ENCODE measurements around the gene SLC9A2. TPM values are rescaled to one million over a fixed set of nuclear protein-coding genes. Genes with fewer than 3 reads are reported as not detected.

The SLC9A2 gene
- total RNA-seq, 4 donors from 2014 or later = 2.5 to 7.4 (median 5.6) TPM

- no peak overlapping the region for H3K4me3 ChIP-seq
- TF ChIP-seq CTCF (IDR thresholded peaks at IDR 0.05 in 4 of 5, conservative IDR thresholded peaks at IDR 0.05 in 1 of 5) (no peak), POLR2A (IDR thresholded peaks at IDR 0.05) (no peak)
- no peaks in the 10 kb centered on the region for H3K9me3 ChIP-seq
- H3K4me1 ChIP-seq = peaks cover 16 to 17% of the 10 kb centered on the region in 2 donors
- H3K27ac ChIP-seq = no peak overlapping the region
- H3K27me3 ChIP-seq = no peaks in the 10 kb centered on the region
- H3K36me3 ChIP-seq = no peaks in the 10 kb centered on the region
- intact Hi-C loops (cut with DNase I; ENCODE audit: low total_unique reads) = no loop called here
- no peak for DNase-seq
- in situ Hi-C loops (cut with MboI; ENCODE audit: low sequenced_read_pairs in 4 of 4) = no loop called here
- ATAC-seq = no peak
Measured at GRCh38 chr2:102621630-102622029, 2.3 kb downstream of the SLC9A2 start.

DNA sequence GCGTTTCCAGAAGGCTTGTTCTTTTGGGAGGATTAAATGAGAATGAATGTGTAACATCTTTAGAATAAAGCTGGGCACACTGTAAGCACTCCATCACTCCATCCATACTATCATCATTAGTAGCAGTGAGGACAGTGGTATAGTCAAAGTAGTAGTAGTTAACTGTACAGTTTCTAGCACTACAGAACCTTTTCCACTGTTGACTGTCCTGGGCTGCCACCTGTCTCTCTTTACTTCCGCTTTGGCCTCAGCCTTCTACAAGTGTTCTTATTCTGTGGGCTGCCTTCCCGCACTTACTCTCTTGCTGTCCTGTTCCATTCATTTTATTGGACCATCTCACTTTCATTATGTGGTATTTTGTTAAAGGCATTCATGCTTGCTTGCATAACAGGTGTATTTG lies 3.3 kb downstream of the SLC9A2 start:
- DNase-seq (no peak), ATAC-seq (no peak)
- no peaks in the 10 kb centered on the region for H3K36me3 ChIP-seq
- TF ChIP-seq POLR2A (IDR thresholded peaks at IDR 0.05) = no peak
- TF ChIP-seq CTCF (IDR thresholded peaks at IDR 0.05 in 4 of 5, conservative IDR thresholded peaks at IDR 0.05 in 1 of 5) = no peak
- peaks cover 16 to 17% of the 10 kb centered on the region in 2 donors for H3K4me1 ChIP-seq
- in situ Hi-C loops (cut with MboI; ENCODE audit: low sequenced_read_pairs in 4 of 4) (no loop called here), intact Hi-C loops (cut with DNase I; ENCODE audit: low total_unique reads) (no loop called here)
- H3K4me3 ChIP-seq = no peak overlapping the region
- no peak overlapping the region for H3K27ac ChIP-seq
- no peaks in the 10 kb centered on the region for H3K27me3 ChIP-seq
- H3K9me3 ChIP-seq = no peaks in the 10 kb centered on the region

DNA sequence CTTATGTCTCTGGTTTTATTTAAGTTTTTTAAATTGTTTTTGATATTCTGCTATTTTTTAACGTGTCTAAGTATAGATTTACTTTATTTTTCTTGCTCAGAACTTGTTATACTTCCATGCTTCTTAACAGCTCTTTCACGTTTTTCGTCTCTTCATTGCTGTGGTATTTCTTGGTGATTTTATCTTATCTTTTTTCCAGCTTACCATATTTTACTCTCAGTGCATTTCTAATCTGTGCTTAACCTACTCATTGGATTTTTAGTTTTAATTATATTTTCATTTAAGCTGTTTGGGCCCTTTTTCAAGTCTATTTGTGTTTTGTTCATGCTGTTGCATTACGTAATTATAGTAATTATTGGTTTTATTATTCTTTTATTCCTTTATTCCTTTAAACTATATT lies 11.1 kb downstream of the SLC9A2 start:
- in situ Hi-C loops (cut with MboI; ENCODE audit: low sequenced_read_pairs in 4 of 4) (no loop called here), intact Hi-C loops (cut with DNase I; ENCODE audit: low total_unique reads) (no loop called here)
- H3K27ac ChIP-seq = no peak overlapping the region
- H3K4me3 ChIP-seq = no peak overlapping the region
- no peaks in the 10 kb centered on the region for H3K27me3 ChIP-seq
- peaks cover 15 to 19% of the 10 kb centered on the region in 2 donors for H3K4me1 ChIP-seq
- H3K9me3 ChIP-seq = no peaks in the 10 kb centered on the region
- no peak for DNase-seq
- no peaks in the 10 kb centered on the region for H3K36me3 ChIP-seq
- ATAC-seq = no peak
- TF ChIP-seq CTCF (IDR thresholded peaks at IDR 0.05 in 4 of 5, conservative IDR thresholded peaks at IDR 0.05 in 1 of 5) = no peak
- no peak for TF ChIP-seq POLR2A (IDR thresholded peaks at IDR 0.05)

DNA sequence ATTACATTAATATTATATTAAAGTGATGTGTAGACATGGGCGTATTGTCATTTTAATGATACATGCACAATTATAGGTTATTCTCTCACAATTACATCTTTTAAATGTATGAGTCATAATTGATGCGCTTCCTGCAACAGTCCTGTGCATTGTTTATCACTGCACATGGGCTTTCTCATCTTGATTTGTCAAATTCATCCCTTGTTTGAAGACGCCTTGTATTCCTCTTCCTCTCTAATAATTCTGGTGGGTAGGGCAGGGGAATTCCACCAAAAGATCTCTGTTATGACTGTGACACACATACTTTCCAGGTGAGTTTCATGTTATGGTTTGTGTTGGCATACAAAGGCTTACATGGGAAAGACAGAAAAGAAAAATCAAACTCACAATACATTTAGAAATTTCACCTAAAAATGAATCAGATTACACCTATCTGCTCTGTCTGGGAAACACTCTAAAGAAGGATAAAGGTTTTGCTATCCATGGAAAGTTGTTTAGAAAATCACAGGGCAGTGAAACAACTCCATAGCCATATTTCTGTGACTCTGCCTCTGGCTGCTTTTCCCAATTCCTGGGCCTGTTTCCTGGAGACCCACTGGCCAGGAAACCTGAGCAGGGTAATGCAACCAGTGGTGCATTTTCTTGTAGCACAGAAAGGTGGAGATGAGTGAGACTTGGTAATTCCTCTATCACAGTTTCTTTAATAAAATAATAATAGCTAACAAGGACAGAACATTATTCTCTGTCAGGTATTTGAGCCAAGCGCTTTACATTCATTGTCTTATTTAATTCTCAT lies 13.2 kb downstream of the SLC9A2 start:
- H3K36me3 ChIP-seq = no peaks in the 10 kb centered on the region
- in situ Hi-C loops (cut with MboI; ENCODE audit: low sequenced_read_pairs in 4 of 4) (no loop called here), intact Hi-C loops (cut with DNase I; ENCODE audit: low total_unique reads) (no loop called here)
- no peak for DNase-seq
- H3K4me3 ChIP-seq = no peak overlapping the region
- no peak overlapping the region for H3K27ac ChIP-seq
- TF ChIP-seq POLR2A (IDR thresholded peaks at IDR 0.05) (no peak), CTCF (IDR thresholded peaks at IDR 0.05 in 4 of 5, conservative IDR thresholded peaks at IDR 0.05 in 1 of 5) (no peak)
- no peak for ATAC-seq
- H3K4me1 ChIP-seq = peaks cover 29 to 34% of the 10 kb centered on the region in 2 donors
- no peaks in the 10 kb centered on the region for H3K9me3 ChIP-seq
- no peaks in the 10 kb centered on the region for H3K27me3 ChIP-seq

Measured in gastrocnemius medialis (tissue), 4 donors.